HCT116 (cell line): ENCODE results near the gene BCO2. TPM values are rescaled to one million over a fixed set of nuclear protein-coding genes. Genes with fewer than 3 reads are reported as not detected.

Experiments
- ATAC-seq: fragments of 200-7000 bp; cut with Tn5 transposase; 2 replicates; pipeline ENCODE4 v1.9.1; 2020; ENCODE audit warnings: mild to moderate bottlenecking, moderate library complexity
- BruUV-seq: library from RNA; stranded (reverse); fragments of 400-500 nt; replicated peaks from 2 replicates; lab custom pipeline; 2021; lab: Mats Ljungman, UMichigan
- CTCF ChIA-PET: fragments of 300-600 bp; sonication (Branson Sonifier 250); formaldehyde crosslinking; loops from one replicate; lab custom pipeline; 2021; ENCODE audit warnings: antibody characterized with exemption; lab: Charles Lee
- POLR2A ChIA-PET: fragments of 300-600, 350-600 bp; sonication (Branson Sonifier 250); formaldehyde crosslinking; loops from one replicate; lab custom pipeline; 2021; ENCODE audit warnings: antibody characterized with exemption; lab: Charles Lee
- RAD21 ChIA-PET, 2 experiments: fragments of 300-600 bp; sonication (Branson Sonifier 250); formaldehyde crosslinking; loops; one replicate each; lab custom pipeline; 2023; ENCODE audit warnings: low total read pairs in 2 of 2; ENCODE audit not compliant: uncharacterized antibody in 2 of 2, unreplicated experiment in 2 of 2, low non-redundant PET in 1 of 2; lab: Charles Lee
- DNase-seq: peaks from one replicate; pipeline ENCODE4 v3.0.0-alpha.2; 2010; ENCODE audit warnings: low read depth, low spot score
- H2AFZ ChIP-seq: fragments of 200-600 bp; shearing (Covaris generic), sonication (generic); 2 replicates; pipeline ENCODE4 v1.6.1; 2017; ENCODE audit warnings: low read depth, mixed run types, mixed read lengths, antibody characterized with exemption, low read length; ENCODE audit not compliant: poor library complexity, severe bottlenecking
- H3K27ac ChIP-seq: 2 replicates; pipeline ENCODE4 v1.5.1; 2012; ENCODE audit warnings: low read depth, low read length
- H3K27me3 ChIP-seq: fragments of 200-600 bp; sonication (generic); 2 replicates; pipeline ENCODE4 v1.6.1; 2016; ENCODE audit warnings: mixed run types, low read length, mixed read lengths; ENCODE audit not compliant: insufficient read depth
- H3K36me3 ChIP-seq, 2 experiments: fragments of 200-500 bp in 1 of 2; fragments of 200-600 bp in 1 of 2; sonication (Bioruptor generic) in 1 of 2; sonication (generic) in 1 of 2; 2 replicates each; pipeline versions ENCODE4 v1.5.1 to v1.6.1; 2014 to 2016; ENCODE audit warnings: low read length in 2 of 2, inconsistent platforms in 1 of 2, mixed read lengths in 1 of 2, mixed run types in 1 of 2; ENCODE audit not compliant: insufficient read depth in 2 of 2, control insufficient read depth in 1 of 2
- H3K4me1 ChIP-seq, 2 experiments: fragments of 200-600 bp in 1 of 2; sonication (generic) in 1 of 2; 2 replicates each; pipeline versions ENCODE4 v1.5.1 to v1.6.1; 2012 to 2017; ENCODE audit warnings: low read length in 2 of 2, inconsistent platforms in 1 of 2, mild to moderate bottlenecking in 1 of 2, mixed read lengths in 1 of 2, mixed run types in 1 of 2, moderate library complexity in 1 of 2; ENCODE audit not compliant: insufficient read depth in 2 of 2, control insufficient read depth in 1 of 2
- H3K4me2 ChIP-seq: fragments of 200-600 bp; sonication (generic); 2 replicates; pipeline ENCODE4 v1.6.1; 2017; ENCODE audit warnings: mixed run types, low read length, mixed read lengths
- H3K4me3 ChIP-seq, 2 experiments: fragments of 200-600 bp in 1 of 2; sonication (generic) in 1 of 2; replicated peaks in 1 of 2; 2 replicates each; pipeline ENCODE4 v1.5.1; 2011 to 2016; ENCODE audit warnings: low read length in 2 of 2, control low read depth in 1 of 2, low read depth in 1 of 2, mild to moderate bottlenecking in 1 of 2, mixed read lengths in 1 of 2, mixed run types in 1 of 2
- H3K79me2 ChIP-seq: fragments of 200-600 bp; sonication (generic); 2 replicates; pipeline ENCODE4 v1.6.1; 2017; ENCODE audit warnings: mild to moderate bottlenecking, mixed run types, low read length, moderate library complexity, mixed read lengths; ENCODE audit not compliant: insufficient read depth
- H3K9ac ChIP-seq: fragments of 200-600 bp; sonication (generic); 2 replicates; pipeline ENCODE4 v1.6.1; 2016; ENCODE audit warnings: low read length, mixed read lengths
- H3K9me2 ChIP-seq: fragments of 200-600 bp; sonication (generic), shearing (Covaris generic); 2 replicates; pipeline ENCODE4 v1.6.1; 2017; ENCODE audit warnings: mixed run types, mild to moderate bottlenecking, moderate library complexity; ENCODE audit not compliant: insufficient read depth
- H3K9me3 ChIP-seq, 2 experiments: fragments of 200-500 bp in 1 of 2; fragments of 200-600 bp in 1 of 2; sonication (Bioruptor generic) in 1 of 2; sonication (generic) in 1 of 2; 2 replicates each; pipeline ENCODE4 v1.6.1; 2014 to 2017; ENCODE audit warnings: low read length in 2 of 2, mixed read lengths in 2 of 2, inconsistent platforms in 1 of 2, low read depth in 1 of 2, mild to moderate bottlenecking in 1 of 2, mixed run types in 1 of 2, moderate library complexity in 1 of 2; ENCODE audit not compliant: control insufficient read depth in 1 of 2, insufficient read depth in 1 of 2
- H4K20me1 ChIP-seq: fragments of 200-600 bp; sonication (generic), shearing (Covaris generic); 2 replicates; pipeline ENCODE4 v1.6.1; 2017; ENCODE audit warnings: mixed run types, mild to moderate bottlenecking, moderate library complexity; ENCODE audit not compliant: insufficient read depth
- CBX3 ChIP-seq: IDR thresholded peaks from 2 replicates; pipeline ENCODE4 v1.6.1; 2012; ENCODE audit warnings: low read depth
- CEBPB ChIP-seq: IDR thresholded peaks from 2 replicates; pipeline ENCODE4 v1.6.1; 2012; ENCODE audit warnings: low read depth
- EGR1 ChIP-seq: IDR thresholded peaks from 2 replicates; pipeline ENCODE4 v1.6.1; 2012; ENCODE audit warnings: low read depth
- ELF1 ChIP-seq: IDR thresholded peaks from 2 replicates; pipeline ENCODE4 v1.6.1; 2012; ENCODE audit warnings: low read depth, borderline replicate concordance
- EZH2phosphoT487 ChIP-seq: fragments of 200-600 bp; IDR thresholded peaks from 2 replicates; pipeline ENCODE4 v1.6.1; 2018; ENCODE audit warnings: antibody characterized with exemption, borderline replicate concordance
- FOSL1 ChIP-seq: IDR thresholded peaks from 2 replicates; pipeline ENCODE4 v1.6.1; 2012; ENCODE audit warnings: low read depth
- MAX ChIP-seq: IDR thresholded peaks from 2 replicates; pipeline ENCODE4 v1.6.1; 2012
- POLR2AphosphoS5 ChIP-seq: IDR thresholded peaks from 2 replicates; pipeline ENCODE4 v1.6.1; 2011; ENCODE audit warnings: mild to moderate bottlenecking, low read depth, low read length, moderate library complexity
- REST ChIP-seq: IDR thresholded peaks from 2 replicates; pipeline ENCODE4 v1.6.1; 2012; ENCODE audit warnings: low read depth
- SIN3A ChIP-seq: IDR thresholded peaks from 2 replicates; pipeline ENCODE4 v1.6.1; 2012; ENCODE audit warnings: low read depth
- SRF ChIP-seq: IDR thresholded peaks from 2 replicates; pipeline ENCODE4 v1.6.1; 2012; ENCODE audit warnings: low read depth
- ZNF274 ChIP-seq: fragments of 200-500 bp; sonication (Bioruptor generic); IDR thresholded peaks from 2 replicates; pipeline ENCODE4 v1.6.1; 2014; ENCODE audit warnings: mild to moderate bottlenecking, low read depth, low read length, inconsistent platforms
- intact Hi-C: fragments of 100-400 bp; cut with micrococcal nuclease; formaldehyde crosslinking; loops from 2 replicates; pipeline ENCODE4 v1.10.0; 2022
- total RNA-seq: library from RNA; stranded (reverse); gene quantifications from one replicate; pipeline ENCODE4 v1.2.1, GENCODE V29; 2021; ENCODE audit not compliant: unreplicated experiment

BCO2 gene
- total RNA-seq, 1 experiment from 2014 or later = 4.0 TPM

- TF ChIP-seq EZH2phosphoT487 (no peak), ELF1 (no peak)
Observed at GRCh38 chr11:112222303-112222702, 47.0 kb downstream of the BCO2 start (continued).

GRCh38 chr11:112223121-112223520 is 47.8 kb downstream of the BCO2 start:
- H3K4me2 ChIP-seq = no peak overlapping the region
- CTCF ChIA-PET = interaction anchor here (1.6 kb wide), 1 partner anchor 57 kb away, joined by 7 read pairs; no protein-coding TSS in a partner anchor
- no peak overlapping the region for H3K4me3 ChIP-seq
- H3K79me2 ChIP-seq = peaks cover 16% of the 10 kb centered on the region
- DNase-seq (no peak), ATAC-seq (no peak)
- no peaks in the 10 kb centered on the region for H3K36me3 ChIP-seq
- no peak overlapping the region for H2AFZ ChIP-seq
- no peaks in the 10 kb centered on the region for H3K27me3 ChIP-seq
- no peak overlapping the region for H3K9ac ChIP-seq
- H3K4me1 ChIP-seq = peaks cover 4 to 9% of the 10 kb centered on the region in 2 experiments
- intact Hi-C loops = no loop called here
- no peaks in the 10 kb centered on the region for H4K20me1 ChIP-seq
- POLR2A ChIA-PET = no interaction called here
- no peaks in the 10 kb centered on the region for H3K9me2 ChIP-seq
- RAD21 ChIA-PET = no interaction called here
- H3K9me3 ChIP-seq = no peaks in the 10 kb centered on the region
- TF ChIP-seq CEBPB (no peak), SIN3A (no peak), ZNF274 (no peak), FOSL1 (no peak)
- BruUV-seq = no TSS peak
- H3K27ac ChIP-seq = no peak overlapping the region

GRCh38 chr11:112223754-112224532 is 48.6 kb downstream of the BCO2 start:
- ChIA-PET CTCF (interaction anchor here (1.6 kb wide), 1 partner anchor 56 kb away, joined by 7 read pairs; no protein-coding TSS in a partner anchor), RAD21 (interaction anchor here in 1 of 2 experiments (0.6 kb wide), 1 partner anchor 290 kb away, joined by 3 read pairs; no protein-coding TSS in a partner anchor), POLR2A (no interaction called here)
- Histone ChIP-seq H4K20me1 (no peaks in the 10 kb centered on the region), H3K4me3 (no peak overlapping the region), H3K27me3 (no peaks in the 10 kb centered on the region), H3K79me2 (peaks cover 25% of the 10 kb centered on the region), H3K4me2 (no peak overlapping the region), H2AFZ (no peak overlapping the region), H3K9ac (no peak overlapping the region), H3K9me3 (no peaks in the 10 kb centered on the region), H3K36me3 (no peaks in the 10 kb centered on the region), H3K9me2 (no peaks in the 10 kb centered on the region), H3K4me1 (peaks cover 4 to 9% of the 10 kb centered on the region in 2 experiments), H3K27ac (no peak overlapping the region)
- BruUV-seq = no TSS peak
- ATAC-seq (no peak), DNase-seq (no peak)
- intact Hi-C loops = no loop called here
- TF ChIP-seq EGR1 = no peak
- no peak for TF ChIP-seq EZH2phosphoT487
- no peak for TF ChIP-seq MAX
- no peak for TF ChIP-seq SRF
- no peak for TF ChIP-seq POLR2AphosphoS5
- TF ChIP-seq REST = no peak
- TF ChIP-seq CBX3 = no peak
